ENCODE results near the gene C11orf65. TPM values are rescaled to one million over a fixed set of nuclear protein-coding genes. Genes with fewer than 3 reads are reported as not detected.
"Not testable (repeated sequence)": the region's sequence is repeated elsewhere in the genome, so short reads cannot be mapped to it uniquely, and the experiment has no call there.

Gene C11orf65
- total RNA-seq, 1 donor from 2014 or later: 0.32 TPM

GRCh38 chr11:108373505-108373904 lies 93.8 kb downstream of the C11orf65 start:
- DNase-seq (ENCODE audit: low spot score): not testable (repeated sequence)

DNA sequence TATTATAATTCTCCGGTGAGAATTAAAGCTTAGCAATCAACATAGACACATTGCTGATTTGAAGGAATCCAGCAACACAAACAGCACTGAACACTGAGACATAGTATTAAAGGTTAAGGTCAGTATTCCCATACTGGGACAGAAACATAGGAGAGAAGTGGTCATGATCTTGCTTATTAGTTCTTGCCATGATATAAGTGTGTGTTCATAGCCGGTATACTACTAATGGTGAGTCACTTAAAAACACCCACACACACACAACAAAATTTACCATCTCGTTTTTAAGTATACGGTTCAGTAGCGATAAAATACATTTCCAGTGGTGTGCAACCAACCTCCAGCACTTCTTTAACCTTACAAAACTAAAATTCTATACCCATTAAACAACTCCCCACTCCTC lies 96.3 kb downstream of the C11orf65 start:
- no peak for DNase-seq (ENCODE audit: low spot score)

DNA sequence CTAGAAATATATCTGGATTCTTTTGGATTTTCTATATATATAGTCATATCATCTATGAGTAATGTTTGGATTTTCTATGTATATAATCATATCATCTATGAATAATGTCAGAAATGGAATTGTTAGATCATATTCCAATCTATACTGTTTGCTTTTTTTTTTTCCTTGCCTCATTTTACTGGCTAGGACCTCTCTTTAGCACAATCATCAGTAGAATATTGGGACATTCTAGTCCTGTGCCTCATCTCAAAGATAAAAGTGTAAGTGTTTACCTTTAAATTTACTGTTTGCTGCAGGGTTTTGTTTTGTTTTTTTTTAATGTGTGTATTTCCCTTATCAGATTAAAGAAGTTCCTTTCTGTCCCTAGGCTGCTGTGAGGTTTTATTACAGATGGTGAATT lies 97.0 kb downstream of the C11orf65 start:
- no peak for DNase-seq (ENCODE audit: low spot score)

DNA sequence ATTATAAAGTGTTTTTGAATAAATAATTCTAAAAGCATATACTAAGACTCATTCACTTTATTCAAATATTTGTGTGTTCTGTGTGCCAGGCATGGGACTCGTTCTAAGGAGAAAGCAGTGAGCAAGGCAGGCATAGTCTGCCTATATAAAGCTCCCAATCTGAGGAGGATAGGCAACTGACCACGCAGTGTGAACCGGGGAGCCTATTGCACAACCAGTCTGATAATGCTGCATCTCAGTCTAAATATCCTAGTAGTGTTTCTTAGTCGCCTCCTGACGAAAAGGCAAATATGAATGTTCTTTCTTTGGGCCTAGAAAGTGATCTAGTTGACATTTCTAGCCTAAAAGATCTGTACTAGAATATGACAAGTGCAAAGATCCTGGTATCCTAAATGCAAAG lies 98.3 kb downstream of the C11orf65 start:
- no peak for DNase-seq (ENCODE audit: low spot score)

GRCh38 chr11:108368134-108368533 lies 99.2 kb downstream of the C11orf65 start:
- no peak for DNase-seq (ENCODE audit: low spot score)

GRCh38 chr11:108364159-108364558 lies 103.2 kb downstream of the C11orf65 start:
- no peak for DNase-seq (ENCODE audit: low spot score)

DNA sequence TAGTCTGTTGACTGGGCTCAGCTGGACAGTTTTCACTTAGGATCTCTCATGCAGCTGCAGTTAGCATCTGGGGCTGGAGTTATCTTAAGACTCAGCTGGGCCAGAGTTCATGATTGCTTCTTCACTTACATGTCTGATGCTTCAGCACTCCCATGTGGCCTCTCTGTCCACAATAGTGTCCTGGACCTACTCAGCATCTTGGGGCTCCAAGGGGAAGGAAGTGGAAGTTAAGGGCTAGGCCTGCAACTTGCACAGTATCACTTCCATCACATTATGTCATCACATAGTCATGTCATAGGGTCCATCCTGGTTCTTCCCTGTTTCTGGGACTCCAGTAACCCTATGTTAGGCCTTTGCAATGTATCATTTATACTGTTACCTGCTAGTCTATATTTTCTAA lies 115.9 kb downstream of the C11orf65 start:
- DNase-seq (ENCODE audit: low spot score): no peak

- no peak for DNase-seq (ENCODE audit: low spot score)
Measured at GRCh38 chr11:108346451-108346850, 120.9 kb downstream of the C11orf65 start.

- DNase-seq (ENCODE audit: low spot score): no peak
Measured at GRCh38 chr11:108345767-108346166, 121.6 kb downstream of the C11orf65 start.

GRCh38 chr11:108343714-108344113 lies 123.6 kb downstream of the C11orf65 start:
- no peak for DNase-seq (ENCODE audit: low spot score)

- no peak for DNase-seq (ENCODE audit: low spot score)
Measured at GRCh38 chr11:108341654-108342053, 125.7 kb downstream of the C11orf65 start.

GRCh38 chr11:108340973-108341372 lies 126.4 kb downstream of the C11orf65 start:
- DNase-seq (ENCODE audit: low spot score): no peak

DNA sequence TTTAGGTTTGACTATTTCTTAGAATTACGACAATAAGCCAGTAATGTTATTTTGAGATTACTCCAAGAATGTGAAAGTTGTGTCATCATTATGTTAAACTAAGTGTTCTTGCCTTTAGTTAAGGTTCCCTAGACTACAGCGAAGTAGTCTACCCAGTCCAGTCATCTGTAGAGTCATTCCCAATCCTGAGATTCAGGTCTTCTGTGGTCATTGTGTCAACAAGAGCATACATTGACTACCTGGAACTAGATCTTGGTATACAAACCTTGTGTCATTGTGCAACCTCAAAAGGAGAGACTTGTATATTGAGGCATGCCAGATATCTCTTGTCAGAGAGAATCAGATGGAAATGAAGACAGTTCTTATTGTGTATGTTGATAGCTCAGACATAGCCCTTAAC lies 128.6 kb downstream of the C11orf65 start:
- no peak for DNase-seq (ENCODE audit: low spot score)

GRCh38 chr11:108333403-108333899 lies 133.9 kb downstream of the C11orf65 start:
- DNase-seq (ENCODE audit: low spot score): no peak

Other genes with a start within 250 kb of the C11orf65 start
- 12.1 TPM for gene NPAT, start 244.9 kb downstream of the C11orf65 start, total RNA-seq
- 54.5 TPM for gene ATM, start 244.5 kb downstream of the C11orf65 start, total RNA-seq
- 24.7 TPM for gene POGLUT3, start 30.9 kb upstream of the C11orf65 start, total RNA-seq
- 0.87 TPM for gene EXPH5, start 126.2 kb upstream of the C11orf65 start, total RNA-seq
- gene DDX10, start 197.5 kb upstream of the C11orf65 start, total RNA-seq: 27.7 TPM

Data from mesenteric fat pad (tissue), 1 donor.